ENCODE results near the gene GNAT2.

DNA sequence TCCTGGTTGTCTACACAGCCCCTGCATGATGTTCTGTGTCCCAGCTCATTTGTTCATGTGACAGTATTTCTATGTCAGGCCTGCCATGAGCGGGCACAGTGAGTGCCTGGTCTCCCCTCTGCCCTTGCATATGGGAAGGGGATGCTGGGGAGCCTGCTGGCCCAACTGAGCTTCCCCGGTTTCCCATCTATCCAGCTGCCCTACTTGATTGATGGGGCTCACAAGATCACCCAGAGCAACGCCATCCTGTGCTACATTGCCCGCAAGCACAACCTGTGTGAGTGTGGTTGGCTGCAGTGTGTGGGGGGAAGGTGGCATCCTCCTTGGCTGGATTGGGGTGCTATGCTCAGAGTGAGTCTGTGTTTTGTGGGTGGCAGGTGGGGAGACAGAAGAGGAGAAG is 38.0 kb upstream of the GNAT2 start:
- TF ChIP-seq, protein P1, sequence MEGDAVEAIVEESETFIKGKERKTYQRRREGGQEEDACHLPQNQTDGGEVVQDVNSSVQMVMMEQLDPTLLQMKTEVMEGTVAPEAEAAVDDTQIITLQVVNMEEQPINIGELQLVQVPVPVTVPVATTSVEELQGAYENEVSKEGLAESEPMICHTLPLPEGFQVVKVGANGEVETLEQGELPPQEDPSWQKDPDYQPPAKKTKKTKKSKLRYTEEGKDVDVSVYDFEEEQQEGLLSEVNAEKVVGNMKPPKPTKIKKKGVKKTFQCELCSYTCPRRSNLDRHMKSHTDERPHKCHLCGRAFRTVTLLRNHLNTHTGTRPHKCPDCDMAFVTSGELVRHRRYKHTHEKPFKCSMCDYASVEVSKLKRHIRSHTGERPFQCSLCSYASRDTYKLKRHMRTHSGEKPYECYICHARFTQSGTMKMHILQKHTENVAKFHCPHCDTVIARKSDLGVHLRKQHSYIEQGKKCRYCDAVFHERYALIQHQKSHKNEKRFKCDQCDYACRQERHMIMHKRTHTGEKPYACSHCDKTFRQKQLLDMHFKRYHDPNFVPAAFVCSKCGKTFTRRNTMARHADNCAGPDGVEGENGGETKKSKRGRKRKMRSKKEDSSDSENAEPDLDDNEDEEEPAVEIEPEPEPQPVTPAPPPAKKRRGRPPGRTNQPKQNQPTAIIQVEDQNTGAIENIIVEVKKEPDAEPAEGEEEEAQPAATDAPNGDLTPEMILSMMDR (IDR thresholded peaks at IDR 0.05 in 4 of 5, conservative IDR thresholded peaks at IDR 0.05 in 1 of 5) = no peak
- TF ChIP-seq POLR2A (IDR thresholded peaks at IDR 0.05) = no peak
